Glomerular visceral epithelial cell (primary cell): ENCODE measurements around the gene RAPGEF4.
A peak's percentile ranks its signal among the peaks of the same experiment; 100 is the strongest.

Source experiments
- DNase-seq: peaks from one replicate; pipeline ENCODE4 v3.0.0-alpha.2; 2016; ENCODE audit errors: extremely low spot score

RAPGEF4 gene

DNA sequence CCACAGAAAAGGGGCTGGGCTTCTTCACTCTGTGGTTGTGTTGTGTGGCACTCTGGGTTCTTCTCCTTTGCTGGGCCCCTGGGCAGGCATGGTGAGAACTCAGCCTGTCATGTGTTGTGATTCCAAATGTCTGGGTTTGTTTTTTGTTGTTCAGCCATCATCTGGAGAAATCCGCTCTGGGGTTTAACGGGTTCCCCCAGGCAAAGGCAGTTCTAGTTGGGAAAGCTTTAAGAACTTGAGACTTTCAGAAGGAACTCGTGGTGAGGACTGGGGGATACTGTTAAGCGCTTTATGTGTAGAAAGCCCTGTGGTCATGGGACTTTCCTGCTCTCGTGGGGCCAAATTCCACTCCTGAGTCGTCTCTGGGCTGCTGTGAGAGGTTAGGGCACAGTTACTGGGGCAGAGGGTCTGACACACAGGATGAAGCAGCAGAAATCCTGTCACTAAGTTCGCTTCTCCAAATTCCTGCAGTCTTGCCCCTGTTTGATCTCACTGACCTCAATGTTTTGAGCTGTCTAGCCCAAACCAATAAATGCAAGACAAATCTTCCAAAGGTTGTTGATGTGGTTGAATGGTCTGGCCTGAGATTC lies 87.7 kb downstream of the RAPGEF4 start:
- DNase-seq = peak; percentile 8

DNA sequence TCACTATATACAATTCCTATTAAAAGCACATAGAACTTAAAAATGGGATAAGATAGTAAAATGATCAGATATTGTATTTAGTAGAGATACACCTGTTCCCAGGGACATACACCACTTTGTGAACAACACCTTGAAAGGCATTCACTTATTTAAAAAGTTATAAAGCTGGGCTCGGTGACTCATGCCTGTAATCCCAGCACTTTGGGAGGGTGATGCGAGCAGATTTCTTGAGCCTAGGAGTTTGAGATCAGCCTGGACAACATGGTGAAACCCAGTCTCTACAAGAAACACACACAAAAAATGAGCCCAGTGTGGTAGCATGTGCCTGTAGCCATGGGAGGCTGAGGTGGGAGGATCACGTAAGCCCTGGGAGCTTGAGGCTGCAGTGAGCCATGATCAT lies 90.9 kb downstream of the RAPGEF4 start:
- DNase-seq = no peak

DNA sequence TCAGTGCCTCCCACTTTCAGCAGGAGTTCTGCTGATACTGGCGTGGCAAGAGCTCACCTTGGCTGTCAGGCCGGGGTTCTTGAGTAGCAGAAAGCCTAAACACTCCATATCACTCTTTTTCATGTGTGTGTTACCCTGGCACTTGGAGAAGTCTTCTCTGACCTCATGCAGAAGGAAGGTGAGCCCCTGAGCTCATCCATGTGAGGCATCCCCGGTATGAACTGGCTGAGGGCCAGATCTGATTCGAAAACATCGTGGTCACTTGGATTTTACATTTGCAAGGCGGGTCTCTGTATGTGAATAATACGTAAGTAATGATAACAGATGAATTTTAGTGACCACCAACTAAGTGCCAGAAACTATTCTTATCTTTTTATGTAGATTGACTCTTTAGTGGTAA lies 93.6 kb downstream of the RAPGEF4 start:
- DNase-seq = peak; percentile 82

DNA sequence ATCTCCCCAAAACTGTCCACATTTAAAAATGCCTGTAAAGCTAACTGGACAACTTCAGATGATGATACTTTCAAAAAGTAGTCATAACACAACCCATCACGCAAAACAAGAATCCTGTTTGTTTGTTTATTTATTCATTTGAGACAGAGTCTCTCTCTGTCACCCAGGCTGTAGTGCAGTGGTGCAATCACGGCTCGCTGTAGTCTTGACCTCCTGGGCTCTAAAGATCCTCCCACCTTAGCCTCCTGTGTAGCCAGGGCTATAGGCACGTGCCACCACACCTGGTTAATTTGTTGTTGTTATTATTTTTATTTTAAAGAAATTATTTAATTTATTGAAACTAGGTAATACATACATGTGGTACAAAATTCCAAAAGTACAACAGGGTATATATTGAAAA lies 94.8 kb downstream of the RAPGEF4 start:
- DNase-seq = no peak

DNA sequence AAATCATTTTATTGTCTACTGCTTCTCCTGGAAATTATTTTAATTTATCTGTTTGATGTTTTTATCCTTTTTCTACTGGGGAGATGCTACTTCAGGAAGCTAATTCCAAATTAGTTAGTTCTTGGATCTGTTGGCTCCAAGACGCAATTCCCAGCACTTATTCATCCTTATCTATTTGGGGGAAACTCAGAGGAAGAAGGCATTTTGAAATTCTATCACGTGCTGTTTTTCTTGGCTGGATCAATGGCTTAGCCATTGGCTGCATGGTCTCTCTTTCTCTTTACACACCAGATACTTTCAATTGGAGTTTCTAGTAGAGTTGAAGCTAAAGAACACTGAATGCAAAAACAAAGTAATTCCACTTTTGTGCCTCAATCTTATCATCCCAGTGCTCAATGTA lies 98.3 kb downstream of the RAPGEF4 start:
- no peak for DNase-seq

DNA sequence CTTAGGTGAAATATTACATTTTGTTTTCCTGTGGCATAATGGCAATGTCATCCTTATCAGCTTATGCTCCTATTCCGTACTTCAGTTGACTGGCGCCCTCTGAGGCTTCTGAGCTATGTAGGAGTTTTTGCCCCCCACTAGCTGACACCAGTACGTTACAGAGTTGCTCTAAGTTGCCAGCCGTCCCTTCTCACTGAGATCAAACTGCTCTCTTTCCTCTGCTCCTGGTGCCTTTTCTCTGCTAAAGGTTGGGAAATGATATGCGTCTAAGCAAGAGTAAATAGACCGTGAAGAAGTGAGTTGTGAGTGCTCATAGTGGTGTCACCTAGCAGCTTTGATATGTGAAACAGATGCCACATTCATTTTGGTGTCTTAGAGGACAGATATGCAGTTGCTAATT lies 99.2 kb downstream of the RAPGEF4 start:
- no peak for DNase-seq

DNA sequence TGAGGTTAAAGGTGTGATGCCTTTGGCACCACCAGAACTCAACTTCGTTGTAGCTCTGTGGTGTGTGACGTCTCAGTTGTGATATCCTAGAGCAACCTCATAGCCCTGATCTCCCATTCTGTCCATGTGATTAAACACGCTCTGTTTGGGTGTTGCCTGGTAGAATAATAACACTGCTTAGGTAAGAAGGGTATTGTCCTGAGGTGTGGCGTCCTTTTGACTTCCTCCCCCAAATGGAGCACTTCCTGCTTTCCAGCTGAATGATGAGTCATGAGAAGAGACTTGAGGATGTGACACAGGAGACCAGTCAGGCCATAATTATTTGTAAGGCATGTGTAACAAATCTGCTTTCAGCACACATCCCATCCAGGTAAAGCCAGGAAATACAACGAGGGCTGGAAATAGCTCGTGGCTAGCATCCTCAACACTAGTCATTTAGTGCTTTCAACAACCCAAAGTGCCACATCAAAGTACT lies 100.7 kb downstream of the RAPGEF4 start:
- DNase-seq = peak; percentile 77

DNA sequence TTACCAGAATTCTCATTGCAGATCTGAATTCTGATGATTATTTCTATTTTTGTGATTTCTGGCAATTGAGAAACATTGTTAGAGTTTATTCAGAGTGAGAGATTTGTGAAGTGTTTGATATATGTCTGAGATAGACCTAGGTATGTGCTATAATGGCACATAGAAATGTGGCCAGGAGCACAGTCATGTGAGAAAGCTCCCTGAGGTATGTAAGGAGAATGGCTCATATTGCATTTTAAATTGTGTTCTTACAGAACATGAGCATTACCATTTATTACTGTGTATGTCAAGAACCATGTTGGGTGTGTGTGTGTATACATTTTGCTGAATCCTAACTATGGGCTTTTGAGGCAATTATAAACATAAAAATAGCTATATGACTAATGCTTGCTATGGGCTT lies 101.2 kb downstream of the RAPGEF4 start:
- no peak for DNase-seq

DNA sequence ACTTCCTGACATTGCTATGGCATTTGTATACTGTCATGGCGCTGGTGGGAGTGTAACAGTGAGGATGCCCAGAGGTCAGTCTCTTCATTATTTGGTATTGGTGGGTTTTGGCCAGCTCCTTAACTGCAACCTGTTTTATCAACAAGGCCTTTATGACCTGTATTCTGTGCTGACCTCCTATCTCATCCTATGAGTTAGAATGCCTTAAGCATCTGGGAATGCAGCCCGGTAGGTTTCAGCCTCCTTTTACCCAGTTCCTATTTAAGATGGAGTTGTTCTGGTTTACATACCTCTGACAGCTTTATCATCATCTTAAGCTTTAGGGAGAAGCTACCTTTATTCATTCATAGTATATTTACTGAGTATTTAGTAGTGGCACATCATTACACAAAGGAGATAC lies 103.8 kb downstream of the RAPGEF4 start:
- DNase-seq = no peak

DNA sequence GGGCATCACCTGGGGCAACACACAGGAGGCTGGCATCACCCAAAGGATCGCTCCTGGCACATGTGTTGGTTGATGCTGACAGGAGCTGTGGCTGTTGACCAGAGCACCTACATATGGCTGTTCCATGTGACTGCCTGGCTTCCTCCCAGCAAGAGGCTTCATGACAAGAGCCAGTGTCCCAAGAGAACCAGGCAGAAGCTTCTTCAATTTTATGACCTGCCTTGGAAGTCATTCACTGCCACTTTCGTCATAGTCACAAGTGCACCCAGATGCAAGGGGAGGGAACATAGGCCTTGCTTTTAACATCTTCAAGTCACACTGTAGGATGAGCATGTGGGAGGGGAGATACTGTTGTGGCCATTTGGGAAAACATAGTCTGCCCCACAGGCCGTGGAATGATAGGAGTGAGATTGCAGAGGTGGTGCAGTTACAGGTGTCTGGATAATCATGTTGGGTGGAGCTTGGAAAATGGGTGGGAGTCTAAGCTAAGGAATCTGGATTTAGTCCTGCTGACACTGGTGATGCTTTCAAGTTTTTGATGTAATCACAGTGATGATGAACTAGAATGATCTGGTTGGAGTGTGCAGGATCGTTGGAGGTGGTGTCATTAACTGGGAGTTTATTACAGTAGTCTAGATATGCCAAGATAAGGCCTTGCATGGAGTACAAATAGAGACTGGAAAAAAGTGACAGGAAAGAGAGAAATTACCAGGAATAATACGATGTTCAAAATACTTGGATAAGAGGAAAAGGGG lies 107.0 kb downstream of the RAPGEF4 start:
- no peak for DNase-seq

DNA sequence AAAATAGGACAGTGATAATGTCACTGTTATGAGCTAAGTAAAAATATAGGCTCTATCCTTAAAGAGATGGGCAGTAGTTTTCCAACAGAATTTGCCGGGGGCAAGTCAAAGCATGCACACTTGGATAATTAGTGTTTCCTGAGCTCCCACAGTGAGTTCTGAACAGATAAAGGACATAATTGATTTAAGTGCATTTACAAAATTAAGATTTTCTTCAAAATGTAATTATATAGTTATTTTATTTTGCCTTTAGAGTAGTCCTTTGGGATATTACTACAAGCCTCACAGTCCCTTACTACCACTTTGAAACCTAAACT lies 107.6 kb downstream of the RAPGEF4 start:
- DNase-seq = no peak

DNA sequence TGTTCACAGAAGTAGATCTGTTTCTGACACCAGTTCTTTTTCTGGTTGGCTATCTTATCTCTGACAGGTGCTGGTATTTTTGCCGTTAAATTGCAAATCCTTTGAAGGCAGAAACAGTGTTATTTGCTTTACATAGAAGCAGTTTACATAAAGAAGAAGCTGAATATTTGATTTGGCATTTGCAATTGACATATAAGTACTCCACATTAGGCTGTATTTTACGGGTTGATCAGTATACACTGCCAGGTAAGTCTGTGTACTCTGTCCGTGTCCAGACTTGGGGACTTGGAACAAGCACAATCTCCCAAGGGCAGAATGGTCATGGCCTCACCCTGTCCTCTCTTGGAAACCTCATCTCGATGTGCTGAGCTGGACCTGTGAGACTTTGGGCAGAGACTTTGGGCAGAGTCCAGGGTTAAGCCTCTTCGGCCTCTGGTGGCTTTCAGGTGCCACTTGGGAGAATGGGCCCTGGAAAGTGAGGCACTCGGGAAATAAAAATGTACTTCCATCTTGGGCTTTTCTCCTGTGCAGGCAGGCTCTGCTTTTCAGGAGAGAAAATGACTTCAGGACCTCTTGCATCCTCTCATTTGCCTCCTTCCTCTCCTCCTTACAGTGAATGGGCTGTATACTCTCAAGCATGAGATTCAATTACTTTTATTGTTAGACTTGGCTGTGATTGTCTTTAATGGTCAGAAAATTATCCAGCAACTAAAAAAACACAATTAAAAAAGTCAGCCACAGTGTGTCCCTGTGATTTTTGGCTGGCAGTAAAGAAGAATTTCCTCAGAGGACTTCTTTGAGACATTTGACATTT lies 108.5 kb downstream of the RAPGEF4 start:
- DNase-seq = no peak

DNA sequence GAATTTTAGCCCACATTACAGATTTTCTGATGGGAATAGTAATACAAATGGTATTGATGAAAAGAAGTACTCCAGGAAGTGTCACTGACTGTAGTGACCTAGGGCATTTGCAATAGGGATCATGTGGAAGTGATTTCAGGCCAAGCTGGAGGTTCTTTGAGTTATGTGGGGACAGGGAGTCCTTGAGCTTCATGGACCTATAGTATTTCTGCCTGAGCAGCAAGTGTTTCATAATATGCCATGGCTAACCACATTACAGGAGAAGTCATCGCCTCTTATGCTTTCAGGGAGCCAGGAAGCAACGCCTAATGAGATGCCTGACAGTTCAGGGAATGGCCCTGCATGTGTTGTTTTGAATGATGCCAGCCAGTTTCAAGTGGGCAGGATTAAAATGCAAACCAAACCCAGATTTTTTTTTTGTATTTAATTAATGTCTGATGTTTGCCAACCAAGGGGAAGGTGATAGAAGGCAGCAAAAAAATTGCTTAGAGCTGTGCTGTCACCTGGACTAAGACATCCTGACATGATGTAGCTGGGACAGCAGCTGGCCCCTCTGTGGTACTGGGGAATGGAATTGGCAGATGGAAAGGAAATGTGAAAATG lies 109.5 kb downstream of the RAPGEF4 start:
- no peak for DNase-seq

DNA sequence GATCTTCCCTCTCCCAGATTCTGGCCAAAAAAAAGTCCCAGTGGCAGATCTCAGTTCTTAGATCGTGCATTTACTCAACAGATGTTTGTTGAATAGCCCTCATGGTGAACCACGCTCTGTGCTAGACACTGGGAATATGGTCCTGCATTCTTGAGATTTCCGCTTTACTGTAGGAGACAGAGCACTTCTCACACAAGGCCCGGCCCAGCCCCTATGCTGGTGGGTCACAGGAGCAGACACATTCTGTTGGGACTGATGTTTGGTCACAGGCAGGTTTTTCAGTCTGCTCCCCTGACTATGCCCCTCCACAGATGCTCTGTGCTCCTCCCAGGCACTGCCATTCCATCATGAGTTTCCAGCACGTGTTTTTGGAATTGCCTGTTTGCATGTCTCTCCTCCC lies 110.9 kb downstream of the RAPGEF4 start:
- DNase-seq = no peak

DNA sequence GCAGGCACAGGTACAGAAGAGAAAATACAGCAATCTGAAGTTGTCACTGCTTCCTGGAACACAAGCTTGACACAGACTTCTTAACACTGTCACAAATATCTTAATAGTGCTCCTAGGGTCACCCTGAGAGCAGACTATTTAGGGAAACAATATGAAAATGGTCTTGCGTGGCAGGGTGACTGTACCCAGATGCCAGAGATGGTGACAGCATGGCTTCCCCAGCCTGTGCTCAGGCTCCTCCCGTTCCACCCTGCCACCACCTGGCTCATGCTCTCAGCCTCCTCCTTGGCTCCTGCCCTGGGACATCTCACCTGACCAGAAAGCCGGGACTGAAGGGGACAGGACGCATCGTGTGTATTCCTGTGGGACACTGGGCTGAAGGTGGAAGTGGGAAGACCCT lies 111.5 kb downstream of the RAPGEF4 start:
- no peak for DNase-seq

DNA sequence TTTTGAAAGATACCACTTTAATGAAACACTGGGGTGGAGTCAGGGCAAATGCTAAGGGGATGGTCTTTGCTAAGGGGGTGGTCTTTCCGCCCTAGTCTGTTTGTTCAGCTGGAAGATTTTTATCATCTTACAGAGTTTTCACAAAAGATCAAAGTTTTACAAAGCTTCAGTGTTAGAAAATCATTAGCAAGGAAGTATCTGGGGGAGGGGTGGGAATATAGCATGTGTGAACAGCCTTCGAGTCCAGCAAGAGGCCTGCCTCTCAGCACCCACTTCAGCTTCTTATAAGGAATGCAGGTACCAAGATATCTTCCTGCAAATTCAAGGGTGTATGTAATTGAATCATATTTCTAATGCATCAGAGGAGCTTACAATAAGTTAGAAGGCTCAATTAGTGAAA lies 112.9 kb downstream of the RAPGEF4 start:
- no peak for DNase-seq

DNA sequence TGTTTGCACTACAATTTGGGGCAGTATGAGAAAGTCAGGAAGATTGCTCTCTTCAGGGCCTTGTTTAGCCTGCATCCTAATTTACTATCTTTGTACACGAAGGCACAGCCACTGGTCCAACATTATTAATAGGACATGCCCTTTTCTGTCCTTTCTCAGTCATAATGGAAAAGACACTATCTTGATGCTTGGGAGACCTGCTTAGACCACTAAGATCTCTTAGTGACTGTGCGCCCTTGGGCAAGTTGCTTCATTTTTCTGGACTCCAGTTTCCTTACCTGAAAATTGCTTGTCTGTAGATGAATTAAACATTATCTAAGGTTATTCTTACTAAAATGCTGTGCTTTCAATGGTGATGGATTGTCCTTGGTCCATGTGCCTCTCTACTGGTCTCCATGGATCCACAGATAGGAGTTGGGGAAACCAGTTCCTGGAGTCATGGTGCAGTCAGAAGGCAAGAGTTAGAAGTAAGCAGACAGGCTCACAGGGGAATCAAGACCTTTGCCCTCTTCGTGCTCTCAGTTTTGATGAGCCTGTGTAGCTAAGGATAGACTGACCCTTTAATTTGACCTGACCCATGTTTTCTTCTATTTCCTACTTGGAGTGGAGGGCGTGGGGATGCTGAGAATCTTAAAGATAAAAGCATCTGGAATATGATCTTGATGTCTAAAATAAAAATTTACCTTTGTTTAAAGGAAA lies 114.0 kb downstream of the RAPGEF4 start:
- DNase-seq = no peak

DNA sequence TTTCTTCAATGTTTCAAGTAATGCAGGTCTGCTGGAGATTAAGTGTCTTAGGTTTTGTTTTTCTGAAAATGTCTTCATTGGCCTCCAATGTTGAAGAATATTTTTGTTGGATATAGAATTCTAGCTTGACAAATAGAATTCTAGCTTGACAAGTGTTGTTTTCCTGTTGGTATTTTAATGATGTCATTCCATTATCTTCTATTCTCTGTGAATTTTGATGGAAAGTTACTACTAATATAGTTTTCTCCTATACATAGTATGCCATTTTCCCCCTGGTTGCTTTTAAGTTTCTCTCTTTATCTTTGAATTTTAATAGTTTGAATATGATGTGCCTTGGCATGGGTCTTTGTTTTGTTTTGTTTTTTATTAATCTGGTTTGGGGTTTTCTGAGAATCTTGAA lies 119.9 kb downstream of the RAPGEF4 start:
- no peak for DNase-seq

DNA sequence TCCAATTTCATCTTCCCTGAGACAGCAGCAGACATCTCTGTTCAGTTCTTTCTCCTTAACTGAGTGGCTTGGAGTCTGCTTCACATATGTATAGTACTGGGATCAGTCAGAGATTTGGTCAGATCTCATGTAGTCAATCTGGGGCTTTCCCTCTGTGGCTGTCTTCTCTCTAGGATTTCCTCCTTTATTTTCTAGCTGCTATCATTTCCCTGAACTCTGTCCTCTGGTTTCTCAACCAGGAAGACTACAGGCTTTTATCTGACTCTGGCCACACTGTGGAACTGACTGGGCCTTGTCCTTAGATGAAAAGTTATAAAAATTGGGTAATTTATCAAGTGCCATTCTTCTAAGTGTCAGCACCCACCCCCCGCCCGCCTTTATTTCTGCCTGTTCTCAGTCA lies 121.0 kb downstream of the RAPGEF4 start:
- no peak for DNase-seq

DNA sequence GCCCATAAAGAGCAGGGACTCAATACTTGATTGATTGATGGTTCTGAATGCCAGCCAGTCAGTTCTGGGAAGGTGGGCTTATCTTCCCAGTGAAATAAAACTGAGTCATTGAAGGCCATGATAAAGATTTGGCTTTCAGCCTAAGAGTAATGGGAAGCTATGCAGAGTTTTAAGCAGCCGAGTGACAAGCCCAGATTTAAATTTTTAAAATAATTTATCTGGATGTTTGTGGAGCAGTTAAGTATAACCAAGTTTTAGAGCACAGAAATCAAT lies 122.8 kb downstream of the RAPGEF4 start:
- DNase-seq = no peak

DNA sequence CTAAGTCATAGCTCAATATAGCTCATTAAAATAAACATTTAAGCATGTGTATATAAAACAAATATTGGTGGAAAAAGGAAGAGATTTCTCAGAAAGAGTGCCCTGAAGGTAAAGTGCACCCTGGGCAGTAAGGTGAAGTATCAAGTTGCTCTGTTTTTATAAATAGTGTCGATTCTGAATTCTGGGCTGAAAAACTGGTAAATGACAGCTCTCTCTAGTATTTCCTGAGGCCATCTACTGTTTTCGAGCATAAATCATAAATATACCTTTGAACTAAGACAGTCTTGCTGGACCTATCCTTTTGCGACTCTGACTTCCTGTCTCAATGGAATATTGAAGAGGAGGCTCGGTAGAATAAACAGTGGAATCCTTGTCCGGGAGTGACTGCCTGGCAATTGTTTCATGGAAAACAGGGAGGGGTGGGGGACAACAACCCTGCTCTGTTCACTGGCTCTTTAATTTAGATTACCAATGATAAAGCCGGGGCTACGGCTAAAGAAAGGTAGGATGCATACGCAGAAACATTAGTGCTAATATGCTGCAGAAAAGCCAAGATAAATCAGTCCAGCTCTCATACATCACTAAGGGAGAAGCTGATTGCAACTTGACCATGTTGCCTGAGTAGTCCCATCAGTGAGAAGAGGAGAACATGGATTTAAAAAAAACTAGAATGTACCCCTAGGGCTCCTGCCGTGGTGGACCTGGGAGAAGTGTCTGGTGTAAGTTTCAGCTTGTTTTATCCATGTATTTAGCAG lies 124.1 kb downstream of the RAPGEF4 start:
- DNase-seq = no peak

DNA sequence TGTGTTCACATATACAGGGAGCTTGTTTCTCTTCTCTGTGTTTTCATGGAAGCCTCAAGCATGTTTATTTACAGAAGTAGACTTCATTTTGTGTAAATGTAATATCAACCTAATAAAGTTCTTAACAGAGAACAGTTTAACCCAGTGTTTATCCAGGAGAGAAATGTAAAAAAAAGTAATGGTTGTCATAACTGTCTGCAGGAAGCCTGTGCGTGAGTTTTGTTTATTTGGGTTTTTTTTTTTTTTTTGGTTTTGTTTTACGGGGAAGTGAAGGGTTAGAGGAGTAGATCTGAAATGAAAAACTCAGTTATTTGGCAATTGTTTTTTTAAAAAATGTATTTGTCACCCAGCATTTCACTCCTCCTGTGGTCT lies 124.7 kb downstream of the RAPGEF4 start:
- DNase-seq = no peak
